ENCODE data around the gene CCDC9B. TPM values are rescaled to one million over a fixed set of nuclear protein-coding genes. Genes with fewer than 3 reads are reported as not detected.

CCDC9B gene
- total RNA-seq, 1 donor = 0.63 TPM

DNA sequence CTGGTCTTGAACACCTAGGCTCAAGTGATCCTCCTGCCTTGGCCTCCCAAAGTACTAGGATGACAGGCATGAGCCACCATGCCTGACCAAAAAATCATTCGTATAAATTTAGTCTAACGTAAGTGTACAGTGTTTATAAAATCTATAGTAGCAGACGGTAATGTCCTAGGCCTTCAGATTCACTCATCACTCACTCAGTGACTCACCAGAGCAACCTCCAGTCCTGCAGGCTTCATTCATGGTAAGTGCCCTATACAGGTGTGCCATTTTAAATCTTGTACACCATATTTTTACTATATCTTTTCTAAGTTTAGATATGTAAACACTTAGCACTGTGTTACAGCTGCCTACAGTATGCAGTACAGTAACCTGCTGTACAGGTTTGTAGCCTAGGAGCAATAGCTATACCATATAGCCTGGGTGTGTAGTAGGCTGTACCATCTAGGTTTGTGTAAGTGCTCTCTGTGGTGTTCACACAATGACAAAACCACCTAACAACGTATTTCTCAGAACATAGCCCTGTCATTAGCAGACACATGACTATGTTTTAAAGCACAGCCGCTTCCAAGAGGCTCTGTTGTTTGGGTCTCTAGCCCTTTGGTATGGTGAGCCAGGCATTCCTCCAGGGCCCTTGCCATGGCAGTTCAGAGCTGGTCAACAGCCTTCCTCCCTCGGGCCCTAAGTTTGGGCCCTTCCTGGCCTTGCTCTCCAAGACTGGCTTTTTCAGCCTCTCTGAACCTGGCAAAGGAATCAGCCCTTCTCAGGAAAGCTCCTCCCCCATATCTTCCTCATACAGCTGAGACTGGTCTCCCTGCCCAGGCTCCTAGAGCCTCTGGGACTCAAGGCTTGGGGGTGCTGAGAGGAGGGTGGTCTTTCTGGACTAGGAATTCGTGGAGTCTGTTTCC lies 1.9 kb upstream of the CCDC9B start:
- Histone ChIP-seq H3K27me3 (ENCODE audit: insufficient read depth, low read length) (no peaks in the 10 kb centered on the region), H3K9me3 (ENCODE audit: low read depth, low read length) (no peaks in the 10 kb centered on the region), H3K4me3 (ENCODE audit: low read length) (no peak overlapping the region), H3K4me1 (ENCODE audit: insufficient read depth, low read length) (peaks cover 44% of the 10 kb centered on the region)

GRCh38 chr15:40340038-40340739 lies 550 bp downstream of the CCDC9B start:
- Histone ChIP-seq H3K9me3 (ENCODE audit: low read depth, low read length) (no peaks in the 10 kb centered on the region), H3K27me3 (ENCODE audit: insufficient read depth, low read length) (no peaks in the 10 kb centered on the region), H3K4me3 (ENCODE audit: low read length) (no peak overlapping the region), H3K4me1 (ENCODE audit: insufficient read depth, low read length) (peaks cover 66% of the 10 kb centered on the region)

DNA sequence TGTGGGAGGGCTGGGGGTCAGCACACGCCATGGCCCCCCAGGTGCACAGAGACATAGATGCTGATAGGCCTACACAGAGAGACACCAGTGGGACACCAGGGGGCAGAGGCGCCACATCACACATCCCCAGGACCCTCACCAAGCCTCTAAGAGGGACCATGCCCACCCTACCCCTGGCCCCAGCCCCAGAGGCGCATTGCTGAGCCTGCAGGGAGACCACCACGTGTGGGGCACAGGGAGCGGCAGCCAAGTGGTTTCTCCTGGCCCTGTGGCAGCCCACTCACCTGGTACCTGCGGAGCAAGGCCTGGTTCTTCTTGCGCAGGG lies 1.2 kb downstream of the CCDC9B start:
- Histone ChIP-seq H3K27me3 (ENCODE audit: insufficient read depth, low read length) (no peaks in the 10 kb centered on the region), H3K4me3 (ENCODE audit: low read length) (no peak overlapping the region), H3K9me3 (ENCODE audit: low read depth, low read length) (no peaks in the 10 kb centered on the region), H3K4me1 (ENCODE audit: insufficient read depth, low read length) (peaks cover 72% of the 10 kb centered on the region)

DNA sequence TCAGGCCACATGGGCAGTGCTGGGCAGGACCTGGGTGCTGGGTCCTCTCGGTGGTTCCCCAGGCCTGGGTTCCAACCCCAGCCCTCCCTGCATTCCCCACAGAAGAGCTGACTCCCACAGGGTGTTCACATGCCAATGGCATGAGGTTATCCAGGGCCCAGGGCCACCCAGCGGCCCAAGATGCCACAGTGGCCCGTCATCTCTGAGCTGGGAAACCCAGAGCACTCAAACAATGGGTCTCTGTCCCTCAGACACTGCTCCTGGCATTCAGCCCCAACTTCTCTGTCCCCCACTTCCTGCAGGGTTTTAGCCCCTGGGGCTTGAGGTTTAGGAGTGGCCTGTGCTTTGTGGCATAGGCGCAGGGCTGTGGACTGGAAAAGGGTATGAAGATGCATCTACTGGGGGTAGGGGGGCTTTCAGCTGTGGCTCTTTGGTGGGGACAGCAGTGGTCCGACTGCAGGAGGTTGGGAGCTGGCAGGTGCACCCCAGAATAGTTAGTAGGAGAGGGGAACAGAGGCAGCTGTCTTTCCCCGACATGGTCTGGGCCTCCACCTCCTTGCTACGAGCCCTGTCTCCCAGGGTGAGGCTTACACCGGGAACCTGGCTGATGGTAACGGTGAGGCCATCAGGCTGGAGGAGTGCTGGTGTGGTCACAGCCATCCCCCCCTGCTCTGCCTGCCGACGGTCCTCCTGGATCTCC lies 1.7 kb downstream of the CCDC9B start:
- H3K4me1 ChIP-seq (ENCODE audit: insufficient read depth, low read length) = peaks cover 74% of the 10 kb centered on the region
- H3K4me3 ChIP-seq (ENCODE audit: low read length) = no peak overlapping the region

DNA sequence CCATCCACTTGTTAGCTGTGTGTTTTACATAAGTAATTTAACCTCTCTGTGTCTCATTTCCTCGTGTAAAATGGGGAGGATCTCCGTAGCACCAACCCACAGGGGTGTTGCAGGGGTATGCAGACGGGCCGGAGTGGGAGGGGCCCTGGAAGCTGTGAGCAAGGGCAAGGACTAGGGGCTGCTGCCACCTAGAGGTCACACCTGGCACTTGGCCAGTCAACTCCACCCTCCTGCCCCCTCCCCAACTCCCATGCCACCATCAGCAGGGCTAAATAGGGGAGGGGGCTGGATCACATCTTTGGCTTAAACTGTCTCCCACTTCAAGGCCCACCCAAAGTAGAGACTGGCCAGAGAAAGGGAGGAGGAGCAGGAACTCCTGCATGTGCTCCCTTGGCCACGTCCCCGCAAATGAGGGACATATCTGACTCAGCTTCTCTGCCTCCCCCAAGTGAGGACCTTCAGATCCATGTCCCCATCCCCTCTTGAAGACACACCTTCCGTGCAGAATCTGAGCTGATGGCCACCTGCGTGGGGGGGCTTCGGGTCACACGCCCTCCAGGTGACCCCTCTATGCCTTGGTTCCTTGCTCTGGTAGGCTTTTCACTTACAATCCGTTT lies 2.6 kb downstream of the CCDC9B start:
- no peaks in the 10 kb centered on the region for H3K9me3 ChIP-seq (ENCODE audit: low read depth, low read length)
- no peak overlapping the region for H3K4me3 ChIP-seq (ENCODE audit: low read length)
- no peaks in the 10 kb centered on the region for H3K27me3 ChIP-seq (ENCODE audit: insufficient read depth, low read length)
- peaks cover 74% of the 10 kb centered on the region for H3K4me1 ChIP-seq (ENCODE audit: insufficient read depth, low read length)

More for the DNA sequence above, 1.7 kb downstream of the CCDC9B start:
- H3K9me3 ChIP-seq (ENCODE audit: low read depth, low read length) = no peaks in the 10 kb centered on the region
- no peaks in the 10 kb centered on the region for H3K27me3 ChIP-seq (ENCODE audit: insufficient read depth, low read length)

DNA sequence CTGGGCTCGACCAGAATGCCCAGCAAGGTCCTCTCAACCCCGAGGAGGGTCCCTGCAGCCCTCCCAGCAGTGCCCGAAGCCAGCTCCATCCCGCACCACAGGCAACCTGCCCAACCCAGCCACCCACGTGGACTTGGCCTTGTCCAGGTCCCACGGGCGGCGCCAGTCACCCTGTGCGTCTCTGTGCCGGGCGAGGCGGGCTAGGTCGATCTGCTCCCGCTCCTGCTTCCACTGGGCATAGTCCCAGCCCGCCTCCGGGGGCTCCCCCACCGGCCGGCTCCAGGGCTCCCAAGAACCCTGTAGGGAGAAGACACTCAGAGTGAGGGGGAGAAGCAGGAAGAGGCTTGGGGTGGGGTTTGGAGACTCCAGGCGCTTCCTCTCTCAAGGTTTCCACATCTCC lies 3.1 kb downstream of the CCDC9B start:
- Histone ChIP-seq H3K4me3 (ENCODE audit: low read length) (no peak overlapping the region), H3K4me1 (ENCODE audit: insufficient read depth, low read length) (peaks cover 74% of the 10 kb centered on the region), H3K9me3 (ENCODE audit: low read depth, low read length) (no peaks in the 10 kb centered on the region)

DNA sequence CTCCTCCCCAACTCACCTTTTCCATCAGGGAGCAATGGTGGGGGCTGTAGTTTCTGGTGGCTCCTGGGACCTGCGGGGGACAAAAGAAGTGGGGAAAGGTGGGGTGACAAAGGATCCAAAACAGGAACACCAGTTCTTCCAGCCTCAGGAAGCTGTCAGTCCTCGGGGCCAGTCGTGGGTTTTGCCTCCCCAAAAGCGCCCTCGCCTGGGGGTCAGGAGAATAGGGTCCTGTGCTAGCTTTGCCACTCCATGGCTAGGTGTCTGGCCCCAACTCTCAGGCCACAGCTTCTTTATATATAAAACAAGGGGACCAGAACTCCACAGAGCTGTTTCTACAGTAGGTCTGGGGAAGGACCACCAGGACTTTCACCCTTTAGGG lies 4.0 kb downstream of the CCDC9B start:
- Histone ChIP-seq H3K4me1 (ENCODE audit: insufficient read depth, low read length) (peaks cover 83% of the 10 kb centered on the region), H3K27me3 (ENCODE audit: insufficient read depth, low read length) (no peaks in the 10 kb centered on the region), H3K9me3 (ENCODE audit: low read depth, low read length) (no peaks in the 10 kb centered on the region), H3K4me3 (ENCODE audit: low read length) (no peak overlapping the region)

More for the DNA sequence above, 3.1 kb downstream of the CCDC9B start:
- no peaks in the 10 kb centered on the region for H3K27me3 ChIP-seq (ENCODE audit: insufficient read depth, low read length)

DNA sequence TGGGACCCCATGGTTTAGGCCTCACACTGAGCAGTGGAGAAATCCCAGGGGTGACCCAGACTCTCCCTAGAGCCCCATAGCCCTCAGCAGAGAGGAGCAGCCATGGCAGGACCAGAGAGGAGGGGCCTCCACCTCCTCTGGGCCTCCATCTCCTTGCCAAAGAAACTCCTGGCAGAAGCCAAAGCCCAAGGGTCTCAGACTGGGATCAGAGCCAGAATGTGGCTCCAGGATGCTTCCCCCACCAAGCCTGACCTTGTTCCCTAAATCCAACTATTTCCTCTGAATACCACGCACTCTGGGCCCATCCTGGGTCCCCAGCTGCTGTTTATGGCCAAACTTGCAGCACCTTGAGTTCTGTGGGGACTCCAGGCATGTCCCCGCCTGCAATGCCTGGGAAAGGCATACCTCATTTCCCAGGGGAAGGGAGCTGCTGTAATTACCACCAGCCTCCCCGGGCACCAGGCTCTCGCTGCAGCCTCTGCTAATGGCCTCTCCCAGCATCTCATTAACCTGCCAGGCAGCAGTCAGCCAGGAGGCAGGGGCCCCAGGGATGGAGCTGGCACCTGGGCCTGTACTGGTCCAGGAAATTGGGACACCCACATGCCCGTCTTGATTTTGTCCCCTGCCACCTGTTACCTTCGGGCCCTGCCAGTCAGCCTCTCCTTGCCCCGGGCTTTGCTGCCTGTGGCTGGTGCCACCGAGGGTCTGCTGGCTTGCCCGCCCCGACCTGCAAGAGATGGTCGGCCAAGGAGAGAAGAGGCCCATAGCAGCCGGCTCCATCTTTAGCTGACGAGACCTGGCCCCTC lies 4.6 kb downstream of the CCDC9B start:
- H3K9me3 ChIP-seq (ENCODE audit: low read depth, low read length) = no peaks in the 10 kb centered on the region
- no peaks in the 10 kb centered on the region for H3K27me3 ChIP-seq (ENCODE audit: insufficient read depth, low read length)
- peaks cover 84% of the 10 kb centered on the region for H3K4me1 ChIP-seq (ENCODE audit: insufficient read depth, low read length)
- no peak overlapping the region for H3K4me3 ChIP-seq (ENCODE audit: low read length)

- no peaks in the 10 kb centered on the region for H3K9me3 ChIP-seq (ENCODE audit: low read depth, low read length)
- H3K27me3 ChIP-seq (ENCODE audit: insufficient read depth, low read length) = no peaks in the 10 kb centered on the region
- peaks cover 84% of the 10 kb centered on the region for H3K4me1 ChIP-seq (ENCODE audit: insufficient read depth, low read length)
- H3K4me3 ChIP-seq (ENCODE audit: low read length) = no peak overlapping the region
Observed at GRCh38 chr15:40334941-40335795, 5.6 kb downstream of the CCDC9B start.

GRCh38 chr15:40334541-40334940 lies 6.2 kb downstream of the CCDC9B start:
- H3K4me3 ChIP-seq (ENCODE audit: low read length) = no peak overlapping the region
- no peaks in the 10 kb centered on the region for H3K27me3 ChIP-seq (ENCODE audit: insufficient read depth, low read length)
- H3K9me3 ChIP-seq (ENCODE audit: low read depth, low read length) = no peaks in the 10 kb centered on the region
- peaks cover 82% of the 10 kb centered on the region for H3K4me1 ChIP-seq (ENCODE audit: insufficient read depth, low read length)

GRCh38 chr15:40333922-40334492 lies 6.7 kb downstream of the CCDC9B start:
- Histone ChIP-seq H3K4me1 (ENCODE audit: insufficient read depth, low read length) (peaks cover 81% of the 10 kb centered on the region), H3K9me3 (ENCODE audit: low read depth, low read length) (no peaks in the 10 kb centered on the region), H3K27me3 (ENCODE audit: insufficient read depth, low read length) (no peaks in the 10 kb centered on the region), H3K4me3 (ENCODE audit: low read length) (peak overlapping the region; percentile 12)

- Histone ChIP-seq H3K4me3 (ENCODE audit: low read length) (no peak overlapping the region), H3K4me1 (ENCODE audit: insufficient read depth, low read length) (peaks cover 73% of the 10 kb centered on the region), H3K9me3 (ENCODE audit: low read depth, low read length) (no peaks in the 10 kb centered on the region)
Observed at GRCh38 chr15:40332113-40332781, 8.5 kb downstream of the CCDC9B start.

DNA sequence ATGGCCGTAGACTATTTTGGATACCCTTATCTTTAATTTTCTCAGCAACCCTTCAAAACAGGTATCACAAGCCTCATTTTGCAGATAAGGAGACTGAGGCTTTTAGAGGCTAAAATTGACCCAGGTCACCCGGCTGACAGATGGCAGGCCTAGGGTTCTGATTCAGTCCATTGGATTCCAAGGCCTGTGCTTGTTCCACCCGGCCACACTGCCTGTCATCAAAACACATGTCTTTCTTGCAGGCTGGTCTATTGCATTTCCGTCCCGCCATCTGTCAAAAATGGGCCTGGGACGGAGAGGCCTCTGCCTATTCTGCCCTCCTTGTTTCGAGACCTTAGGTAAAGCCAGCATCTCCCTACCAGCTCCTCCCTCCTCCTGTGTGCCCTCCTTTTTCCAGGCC lies 9.1 kb downstream of the CCDC9B start:
- H3K4me1 ChIP-seq (ENCODE audit: insufficient read depth, low read length) = peaks cover 72% of the 10 kb centered on the region
- H3K9me3 ChIP-seq (ENCODE audit: low read depth, low read length) = no peaks in the 10 kb centered on the region

More at GRCh38 chr15:40332113-40332781, 8.5 kb downstream of the CCDC9B start:
- H3K27me3 ChIP-seq (ENCODE audit: insufficient read depth, low read length) = no peaks in the 10 kb centered on the region

More for the DNA sequence above, 9.1 kb downstream of the CCDC9B start:
- Histone ChIP-seq H3K4me3 (ENCODE audit: low read length) (no peak overlapping the region), H3K27me3 (ENCODE audit: insufficient read depth, low read length) (no peaks in the 10 kb centered on the region)
